SK-N-SH treated with all-trans-retinoic acid at 6 μM for 48 hours (cell line): Measurements from ENCODE around the gene OGDHL.

ENCODE experiments used
- ATAC-seq: fragments of 200-7000 bp; cut with Tn5 transposase; 3 replicates; pipeline ENCODE4 v1.9.1; 2020; ENCODE audit warnings: mild to moderate bottlenecking, moderate library complexity
- ARNTL ChIP-seq: fragments of 450-650 bp; formaldehyde crosslinking; IDR thresholded peaks from 2 replicates; pipeline ENCODE4 v1.5.0; 2020; ENCODE audit warnings: low read depth, mild to moderate bottlenecking, moderate library complexity, borderline replicate concordance
- BACH2 ChIP-seq: fragments of 250-450 bp; sonication (Bioruptor Pico); IDR thresholded peaks from 2 replicates; pipeline ENCODE4 v1.9.0; 2021; ENCODE audit warnings: mild to moderate bottlenecking, borderline replicate concordance
- CSDC2 ChIP-seq: fragments of 250-450 bp; sonication (Bioruptor Pico); IDR thresholded peaks from 2 replicates; pipeline ENCODE4 v1.5.0; 2020; ENCODE audit warnings: mild to moderate bottlenecking, moderate library complexity
- ESRRG ChIP-seq: fragments of 250-450 bp; sonication (Bioruptor Pico); IDR thresholded peaks from 2 replicates; pipeline ENCODE4 v1.6.1; 2021; ENCODE audit warnings: mild to moderate bottlenecking
- ISL1 ChIP-seq: fragments of 250-450 bp; sonication (Bioruptor Pico); IDR thresholded peaks from 2 replicates; pipeline ENCODE4 v2.1.2; 2022; ENCODE audit warnings: mild to moderate bottlenecking, moderate library complexity
- PATZ1 ChIP-seq: fragments of 250-450 bp; sonication (Bioruptor Pico); IDR thresholded peaks from 2 replicates; pipeline ENCODE4 v1.8.0; 2020; ENCODE audit warnings: mild to moderate bottlenecking, moderate library complexity, borderline replicate concordance
- PPARA ChIP-seq: fragments of 250-450 bp; sonication (Bioruptor Pico); IDR thresholded peaks from 2 replicates; pipeline ENCODE4 v1.5.0; 2020; ENCODE audit warnings: mild to moderate bottlenecking, borderline replicate concordance
- RARB ChIP-seq: fragments of 250-450 bp; sonication (Bioruptor Pico); IDR thresholded peaks from 2 replicates; pipeline ENCODE4 v1.8.0; 2021; ENCODE audit warnings: mild to moderate bottlenecking, moderate library complexity
- SNAI2 ChIP-seq: fragments of 250-450 bp; sonication (Bioruptor Pico); IDR thresholded peaks from 2 replicates; pipeline ENCODE4 v1.5.0; 2020; ENCODE audit warnings: mild to moderate bottlenecking, moderate library complexity
- TCF4 ChIP-seq: fragments of 250-450 bp; sonication (Bioruptor Pico); IDR thresholded peaks from 2 replicates; pipeline ENCODE4 v1.8.0; 2021; ENCODE audit warnings: mild to moderate bottlenecking, moderate library complexity, borderline replicate concordance
- TSHZ2 ChIP-seq: fragments of 250-450 bp; sonication (Bioruptor Pico); IDR thresholded peaks from 2 replicates; pipeline ENCODE4 v1.5.0; 2020; ENCODE audit warnings: mild to moderate bottlenecking, moderate library complexity
- ZC3H10 ChIP-seq: fragments of 250-450 bp; sonication (Bioruptor Pico); IDR thresholded peaks from 2 replicates; pipeline ENCODE4 v1.5.1; 2021; ENCODE audit warnings: mild to moderate bottlenecking, moderate library complexity
- ZFP3 ChIP-seq: fragments of 250-450 bp; sonication (Bioruptor Pico); IDR thresholded peaks from 2 replicates; pipeline ENCODE4 v1.5.0; 2020; ENCODE audit warnings: mild to moderate bottlenecking, moderate library complexity
- ZFP30 ChIP-seq: fragments of 450-650 bp; formaldehyde crosslinking; IDR thresholded peaks from 2 replicates; pipeline ENCODE4 v1.5.0; 2022; ENCODE audit warnings: mild to moderate bottlenecking, moderate library complexity
- ZNF565 ChIP-seq: fragments of 450-650 bp; formaldehyde crosslinking; conservative IDR thresholded peaks from 2 replicates; pipeline ENCODE4 v1.5.0; 2020; ENCODE audit warnings: low read depth, mild to moderate bottlenecking, moderate library complexity
- ZNF70 ChIP-seq: fragments of 450-650 bp; formaldehyde crosslinking; IDR thresholded peaks from 2 replicates; pipeline ENCODE4 v1.5.0; 2020; ENCODE audit warnings: mild to moderate bottlenecking, moderate library complexity
- ZNF8 ChIP-seq: fragments of 450-650 bp; formaldehyde crosslinking; IDR thresholded peaks from 2 replicates; pipeline ENCODE4 v1.5.0; 2020; ENCODE audit warnings: mild to moderate bottlenecking, moderate library complexity
- TF ChIP-seq, protein P1 (sequence below): fragments of 250-450 bp; sonication (Bioruptor Pico); IDR thresholded peaks from 2 replicates; pipeline ENCODE4 v1.8.0; 2021; ENCODE audit warnings: low read depth, mild to moderate bottlenecking, moderate library complexity, borderline replicate concordance
- TF ChIP-seq, protein P2 (sequence below): fragments of 250-450 bp; sonication (Bioruptor Pico); IDR thresholded peaks from 2 replicates; pipeline ENCODE4 v1.5.1; 2020; ENCODE audit warnings: low read depth, mild to moderate bottlenecking, moderate library complexity

OGDHL gene

DNA sequence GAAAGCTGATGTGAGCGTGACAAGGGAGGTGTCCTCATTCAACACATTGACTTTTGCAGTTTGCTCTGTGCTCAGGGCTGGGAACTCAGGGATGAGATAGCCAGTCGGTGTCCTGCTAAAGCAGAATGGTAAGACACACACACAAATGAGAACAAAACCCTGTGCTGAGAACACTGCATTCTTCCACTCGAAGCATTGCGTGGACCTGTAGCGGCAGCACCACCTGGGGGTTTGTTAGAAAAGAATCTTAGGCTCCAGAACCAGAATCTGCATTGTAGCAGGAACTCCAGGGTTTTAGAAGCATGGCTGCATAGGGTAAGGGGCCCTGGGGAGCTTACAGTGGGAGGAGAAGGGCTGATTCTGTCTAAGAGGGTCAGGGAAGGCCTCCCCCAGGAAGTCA lies 21.5 kb upstream of the OGDHL start:
- TF ChIP-seq RARB (no peak), ZFP30 (CRISPR knock-in tag) (no peak), ESRRG (CRISPR knock-in tag) (no peak), PPARA (CRISPR knock-in tag) (no peak), PATZ1 (no peak), CSDC2 (CRISPR knock-in tag) (no peak), TCF4 (no peak), ZFP3 (CRISPR knock-in tag) (no peak), ZNF8 (CRISPR knock-in tag) (no peak), ARNTL (CRISPR knock-in tag) (no peak), ISL1 (CRISPR knock-in tag) (no peak), ZNF565 (no peak), BACH2 (CRISPR knock-in tag) (no peak), ZC3H10 (no peak), TSHZ2 (CRISPR knock-in tag) (no peak), ZNF70 (CRISPR knock-in tag) (no peak)
- TF ChIP-seq, protein P1, sequence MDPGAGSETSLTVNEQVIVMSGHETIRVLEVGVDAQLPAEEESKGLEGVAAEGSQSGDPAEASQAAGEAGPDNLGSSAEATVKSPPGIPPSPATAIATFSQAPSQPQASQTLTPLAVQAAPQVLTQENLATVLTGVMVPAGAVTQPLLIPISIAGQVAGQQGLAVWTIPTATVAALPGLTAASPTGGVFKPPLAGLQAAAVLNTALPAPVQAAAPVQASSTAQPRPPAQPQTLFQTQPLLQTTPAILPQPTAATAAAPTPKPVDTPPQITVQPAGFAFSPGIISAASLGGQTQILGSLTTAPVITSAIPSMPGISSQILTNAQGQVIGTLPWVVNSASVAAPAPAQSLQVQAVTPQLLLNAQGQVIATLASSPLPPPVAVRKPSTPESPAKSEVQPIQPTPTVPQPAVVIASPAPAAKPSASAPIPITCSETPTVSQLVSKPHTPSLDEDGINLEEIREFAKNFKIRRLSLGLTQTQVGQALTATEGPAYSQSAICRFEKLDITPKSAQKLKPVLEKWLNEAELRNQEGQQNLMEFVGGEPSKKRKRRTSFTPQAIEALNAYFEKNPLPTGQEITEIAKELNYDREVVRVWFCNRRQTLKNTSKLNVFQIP (CRISPR knock-in tag): no peak
- ATAC-seq: no peak

GRCh38 chr10:49781247-49781646 lies 19.1 kb upstream of the OGDHL start:
- peak; percentile 38; the same call in 1 of the 2 replicates for TF ChIP-seq ISL1 (CRISPR knock-in tag)
- TF ChIP-seq, protein P2, sequence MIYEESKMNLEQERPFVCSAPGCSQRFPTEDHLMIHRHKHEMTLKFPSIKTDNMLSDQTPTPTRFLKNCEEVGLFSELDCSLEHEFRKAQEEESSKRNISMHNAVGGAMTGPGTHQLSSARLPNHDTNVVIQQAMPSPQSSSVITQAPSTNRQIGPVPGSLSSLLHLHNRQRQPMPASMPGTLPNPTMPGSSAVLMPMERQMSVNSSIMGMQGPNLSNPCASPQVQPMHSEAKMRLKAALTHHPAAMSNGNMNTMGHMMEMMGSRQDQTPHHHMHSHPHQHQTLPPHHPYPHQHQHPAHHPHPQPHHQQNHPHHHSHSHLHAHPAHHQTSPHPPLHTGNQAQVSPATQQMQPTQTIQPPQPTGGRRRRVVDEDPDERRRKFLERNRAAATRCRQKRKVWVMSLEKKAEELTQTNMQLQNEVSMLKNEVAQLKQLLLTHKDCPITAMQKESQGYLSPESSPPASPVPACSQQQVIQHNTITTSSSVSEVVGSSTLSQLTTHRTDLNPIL: no peak

DNA sequence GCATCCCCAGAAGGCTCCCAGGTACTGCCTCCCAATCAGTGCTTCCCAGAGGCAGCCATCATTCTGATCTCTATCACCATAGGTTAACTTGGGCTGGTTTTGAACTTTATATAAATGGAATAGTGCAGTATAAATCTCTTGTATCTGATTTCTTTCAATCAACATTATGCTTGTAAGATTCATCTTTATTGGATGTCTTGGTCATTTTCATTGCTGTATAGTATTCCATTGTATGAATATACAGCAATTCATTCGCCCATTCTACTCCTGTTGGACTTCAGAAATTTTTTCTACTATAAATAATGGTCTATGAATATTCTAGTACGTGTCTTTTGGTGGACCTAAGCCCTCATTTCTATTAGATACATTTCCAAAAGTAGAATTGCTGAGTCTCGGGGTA lies 16.1 kb upstream of the OGDHL start:
- TF ChIP-seq, protein P2: no peak
- no peak for TF ChIP-seq ISL1 (CRISPR knock-in tag)
- TF ChIP-seq, all 23 proteins: peak for 0
- ATAC-seq: no peak

More at GRCh38 chr10:49781247-49781646, 19.1 kb upstream of the OGDHL start:
- peak; percentile 94 for ATAC-seq

DNA sequence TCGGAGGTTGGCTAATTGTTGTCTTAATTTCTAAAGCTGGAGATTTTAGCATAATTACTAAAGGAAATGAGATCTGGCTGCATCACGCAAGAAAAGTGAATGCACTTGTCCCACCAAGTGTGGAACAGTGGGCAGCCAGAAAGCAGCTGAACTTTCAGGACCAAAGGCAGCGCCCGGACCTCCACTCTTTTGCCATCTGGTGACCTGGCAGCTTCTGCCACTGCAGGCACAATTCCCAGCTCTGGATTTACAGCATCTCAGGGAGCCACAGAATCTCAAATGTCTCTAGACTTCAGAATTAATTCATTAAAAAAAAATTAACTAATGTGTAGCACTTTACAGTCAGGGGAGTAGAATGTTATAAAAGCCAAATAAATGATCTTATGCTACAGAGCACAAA lies 14.7 kb upstream of the OGDHL start:
- no peak for ATAC-seq
- TF ChIP-seq ZFP3 (CRISPR knock-in tag) (no peak), TCF4 (no peak), SNAI2 (CRISPR knock-in tag) (no peak), PATZ1 (no peak), ESRRG (CRISPR knock-in tag) (no peak), ZC3H10 (no peak)
- TF ChIP-seq, protein P2: no peak
